Karpas-422 (cell line): Measurements from ENCODE around the gene CDH8. TPM values are rescaled to one million over a fixed set of nuclear protein-coding genes. Genes with fewer than 3 reads are reported as not detected.

ENCODE experiments used
- DNase-seq: peaks from one replicate; pipeline ENCODE4 v3.0.0-alpha.2; 2015
- H2AFZ ChIP-seq: fragments of 200-600 bp; sonication (generic); 2 replicates; pipeline ENCODE4 v1.6.1; 2014; ENCODE audit warnings: antibody characterized with exemption, low read length, mixed read lengths
- H3K27ac ChIP-seq: fragments of 200-600 bp; sonication (generic); 2 replicates; pipeline ENCODE4 v1.5.1; 2014; ENCODE audit warnings: mild to moderate bottlenecking, low read length, moderate library complexity
- H3K27me3 ChIP-seq: fragments of 200-600 bp; sonication (generic); 2 replicates; pipeline ENCODE4 v1.6.1; 2014; ENCODE audit warnings: low read length, mixed read lengths
- H3K36me3 ChIP-seq: fragments of 200-600 bp; sonication (generic); 2 replicates; pipeline ENCODE4 v1.6.1; 2014; ENCODE audit warnings: low read length, mixed read lengths; ENCODE audit not compliant: insufficient read depth
- H3K4me1 ChIP-seq: fragments of 200-600 bp; sonication (generic); 2 replicates; pipeline ENCODE4 v1.6.1; 2014; ENCODE audit warnings: mild to moderate bottlenecking, low read length, mixed read lengths
- H3K4me2 ChIP-seq: fragments of 200-600 bp; sonication (generic); 2 replicates; pipeline ENCODE4 v1.6.1; 2014; ENCODE audit warnings: low read length, low read depth, mild to moderate bottlenecking; ENCODE audit not compliant: poor library complexity, severe bottlenecking
- H3K4me3 ChIP-seq: fragments of 200-600 bp; sonication (generic); 2 replicates; pipeline ENCODE4 v1.5.1; 2014; ENCODE audit warnings: mild to moderate bottlenecking, antibody characterized with exemption, low read length, mixed read lengths
- H3K79me2 ChIP-seq: fragments of 200-600 bp; sonication (generic); 2 replicates; pipeline ENCODE4 v1.6.1; 2014; ENCODE audit warnings: mild to moderate bottlenecking, low read length, mixed read lengths
- H3K9ac ChIP-seq: fragments of 200-600 bp; sonication (generic); 2 replicates; pipeline ENCODE4 v1.6.0; 2014; ENCODE audit warnings: low read length
- H3K9me2 ChIP-seq: fragments of 200-600 bp; sonication (generic), shearing (Covaris generic); replicated peaks from 2 replicates; pipeline ENCODE4 v1.6.0; 2014; ENCODE audit warnings: mild to moderate bottlenecking, low read length, moderate library complexity; ENCODE audit not compliant: insufficient read depth
- H3K9me3 ChIP-seq: fragments of 300-700, 200-600 bp; sonication (generic); 2 replicates; pipeline ENCODE4 v1.6.1; 2014; ENCODE audit warnings: low read length, mixed read lengths
- H4K20me1 ChIP-seq: fragments of 200-600 bp; sonication (generic); 2 replicates; pipeline ENCODE4 v1.6.1; 2014; ENCODE audit warnings: mild to moderate bottlenecking, antibody characterized with exemption, low read length, low read depth; ENCODE audit not compliant: insufficient read depth
- total RNA-seq: library from RNA; depleted of rRNA; stranded (reverse); fragments of >200 nt; shearing (Covaris generic); gene quantifications from 2 replicates; pipeline ENCODE4 v1.2.3, GENCODE V29; 2014; ENCODE audit warnings: low replicate concordance

The CDH8 gene
- total RNA-seq, 1 experiment from 2014 or later: not detected

DNA sequence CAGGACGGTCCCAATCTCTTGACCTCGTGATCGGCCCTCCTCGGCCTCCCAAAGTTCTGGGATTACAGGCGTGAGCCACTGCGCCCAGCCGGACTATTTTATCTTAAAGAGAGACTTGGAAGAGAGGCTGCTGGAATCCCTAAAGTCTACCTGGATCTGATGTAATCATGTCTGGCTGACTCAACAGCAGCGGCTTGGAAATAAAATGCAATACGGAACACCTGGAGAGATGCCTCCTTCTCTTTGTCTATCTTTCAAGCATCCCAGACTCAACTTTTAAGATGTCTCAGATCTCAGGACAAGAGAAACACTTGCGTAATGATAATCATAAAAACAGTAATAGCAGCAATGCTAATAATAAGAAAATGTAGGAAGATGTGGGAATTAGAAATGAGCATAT, 95.6 kb downstream of the CDH8 start:
- H3K4me2 ChIP-seq: no peak overlapping the region
- no peak overlapping the region for H2AFZ ChIP-seq
- H3K4me3 ChIP-seq: no peak overlapping the region
- H3K9me3 ChIP-seq: 0 out of 2 replicates have a peak, but pooled peaks cover 5% of the 10 kb centered on the region
- no peaks in the 10 kb centered on the region for H4K20me1 ChIP-seq
- H3K9ac ChIP-seq: no peak overlapping the region
- DNase-seq: no peak
- H3K27me3 ChIP-seq: no peaks in the 10 kb centered on the region
- H3K36me3 ChIP-seq: no peaks in the 10 kb centered on the region
- no peaks in the 10 kb centered on the region for H3K79me2 ChIP-seq
- no peaks in the 10 kb centered on the region for H3K4me1 ChIP-seq
- no peak overlapping the region for H3K27ac ChIP-seq
- H3K9me2 ChIP-seq: no peaks in the 10 kb centered on the region

DNA sequence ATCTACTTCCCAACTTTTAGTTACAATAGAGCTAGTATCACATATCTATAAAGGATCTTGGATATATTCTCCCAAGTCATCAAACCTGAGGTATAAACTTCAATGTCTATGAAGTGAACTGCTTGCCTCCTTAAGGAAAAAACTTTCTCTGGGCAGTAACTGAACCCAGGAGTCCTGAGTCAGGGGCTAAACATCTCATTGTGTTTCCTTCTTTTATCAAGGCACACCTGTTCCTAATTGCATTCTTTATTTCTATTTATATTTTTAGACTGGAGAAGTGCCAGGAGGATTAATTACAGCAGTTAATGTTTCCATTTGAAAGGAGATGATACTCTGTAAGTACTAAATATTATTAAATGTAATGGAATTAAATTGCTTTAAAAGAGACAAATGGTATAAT, 98.6 kb downstream of the CDH8 start:
- no peaks in the 10 kb centered on the region for H3K27me3 ChIP-seq
- no peaks in the 10 kb centered on the region for H4K20me1 ChIP-seq
- no peak overlapping the region for H3K27ac ChIP-seq
- no peaks in the 10 kb centered on the region for H3K4me1 ChIP-seq
- H2AFZ ChIP-seq: no peak overlapping the region
- DNase-seq: no peak
- H3K4me2 ChIP-seq: no peak overlapping the region
- no peaks in the 10 kb centered on the region for H3K36me3 ChIP-seq
- no peaks in the 10 kb centered on the region for H3K79me2 ChIP-seq
- H3K9me2 ChIP-seq: no peaks in the 10 kb centered on the region
- no peak overlapping the region for H3K9ac ChIP-seq
- no peak overlapping the region for H3K4me3 ChIP-seq
- 0 out of 2 replicates have a peak, but pooled peaks cover 3% of the 10 kb centered on the region for H3K9me3 ChIP-seq

DNA sequence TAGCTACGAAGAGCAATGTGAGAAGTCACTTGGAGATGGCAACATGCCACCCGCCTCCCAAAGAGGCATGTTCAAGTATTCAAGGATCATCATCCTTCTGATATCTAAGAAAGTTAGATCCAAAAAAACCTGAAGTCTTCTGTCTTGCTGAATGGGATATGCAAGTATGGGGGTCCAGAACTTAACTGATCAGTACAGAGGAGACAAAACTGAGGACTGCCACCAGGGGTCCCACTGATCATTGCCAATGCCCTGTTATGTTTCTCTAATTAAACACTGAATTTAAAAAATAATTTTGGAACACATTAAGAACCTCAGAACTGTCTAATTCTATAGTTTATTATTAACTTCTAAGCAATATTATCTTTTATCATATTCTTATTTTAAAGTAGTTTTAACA, 99.7 kb downstream of the CDH8 start:
- Histone ChIP-seq H3K79me2 (no peaks in the 10 kb centered on the region), H4K20me1 (no peaks in the 10 kb centered on the region), H3K4me2 (no peak overlapping the region), H3K27me3 (no peaks in the 10 kb centered on the region), H3K27ac (no peak overlapping the region), H3K4me3 (no peak overlapping the region), H3K9ac (no peak overlapping the region), H2AFZ (no peak overlapping the region), H3K4me1 (no peaks in the 10 kb centered on the region), H3K9me3 (0 out of 2 replicates have a peak, but pooled peaks cover 3% of the 10 kb centered on the region), H3K9me2 (no peaks in the 10 kb centered on the region), H3K36me3 (no peaks in the 10 kb centered on the region)
- peak; percentile 45 for DNase-seq

DNA sequence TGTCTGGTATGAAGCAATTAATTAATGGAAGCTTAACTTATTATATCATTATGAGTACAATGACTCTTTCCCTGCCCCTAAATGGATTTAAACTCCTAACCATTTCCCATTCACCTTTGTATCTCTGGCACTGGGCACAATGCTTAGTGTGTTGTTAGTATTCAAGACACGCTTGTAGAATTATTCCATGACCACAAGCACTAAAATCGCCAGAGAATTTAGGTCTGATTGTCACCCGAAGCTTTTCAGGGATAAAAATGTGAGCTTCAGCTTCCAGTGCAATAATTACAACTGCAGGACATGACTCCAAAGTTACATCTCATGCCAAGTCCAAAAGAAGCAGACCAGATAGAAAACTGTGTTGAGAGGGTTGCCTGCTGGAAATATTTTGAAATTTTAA, 101.6 kb downstream of the CDH8 start:
- H3K4me1 ChIP-seq: no peaks in the 10 kb centered on the region
- H3K27ac ChIP-seq: no peak overlapping the region
- H3K9ac ChIP-seq: no peak overlapping the region
- H2AFZ ChIP-seq: no peak overlapping the region
- no peaks in the 10 kb centered on the region for H3K36me3 ChIP-seq
- no peak overlapping the region for H3K4me2 ChIP-seq
- H3K79me2 ChIP-seq: no peaks in the 10 kb centered on the region
- H3K9me2 ChIP-seq: no peaks in the 10 kb centered on the region
- H3K9me3 ChIP-seq: 0 out of 2 replicates have a peak, but pooled peaks cover 1% of the 10 kb centered on the region
- H4K20me1 ChIP-seq: no peaks in the 10 kb centered on the region
- no peak for DNase-seq
- H3K27me3 ChIP-seq: no peaks in the 10 kb centered on the region
- no peak overlapping the region for H3K4me3 ChIP-seq

DNA sequence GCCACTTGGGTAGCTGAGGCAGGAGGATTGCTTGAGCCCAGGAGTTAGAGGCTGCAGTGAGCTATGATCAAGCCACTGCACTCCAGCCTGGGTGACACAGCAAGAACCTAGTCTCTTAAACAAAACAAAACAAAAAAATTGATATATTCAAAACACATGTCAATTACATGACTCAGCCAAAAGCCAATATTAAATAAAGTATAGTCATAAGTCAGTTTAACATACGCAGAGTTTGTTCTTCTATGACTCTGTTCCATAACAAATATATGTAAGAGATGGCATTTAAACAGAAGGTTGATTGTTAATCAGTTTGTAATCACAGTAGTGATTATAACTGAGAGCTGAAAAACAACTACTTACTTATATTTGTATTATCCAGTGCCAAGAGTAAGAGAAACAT, 106.5 kb downstream of the CDH8 start:
- no peak overlapping the region for H3K4me2 ChIP-seq
- no peaks in the 10 kb centered on the region for H3K79me2 ChIP-seq
- H4K20me1 ChIP-seq: no peaks in the 10 kb centered on the region
- H3K9me2 ChIP-seq: no peaks in the 10 kb centered on the region
- no peaks in the 10 kb centered on the region for H3K27me3 ChIP-seq
- no peak overlapping the region for H3K9ac ChIP-seq
- no peak for DNase-seq
- no peaks in the 10 kb centered on the region for H3K4me1 ChIP-seq
- no peak overlapping the region for H2AFZ ChIP-seq
- peaks cover 2% of the 10 kb centered on the region; the same call in 1 of the 2 replicates for H3K9me3 ChIP-seq
- H3K27ac ChIP-seq: no peak overlapping the region
- no peak overlapping the region for H3K4me3 ChIP-seq
- H3K36me3 ChIP-seq: no peaks in the 10 kb centered on the region

DNA sequence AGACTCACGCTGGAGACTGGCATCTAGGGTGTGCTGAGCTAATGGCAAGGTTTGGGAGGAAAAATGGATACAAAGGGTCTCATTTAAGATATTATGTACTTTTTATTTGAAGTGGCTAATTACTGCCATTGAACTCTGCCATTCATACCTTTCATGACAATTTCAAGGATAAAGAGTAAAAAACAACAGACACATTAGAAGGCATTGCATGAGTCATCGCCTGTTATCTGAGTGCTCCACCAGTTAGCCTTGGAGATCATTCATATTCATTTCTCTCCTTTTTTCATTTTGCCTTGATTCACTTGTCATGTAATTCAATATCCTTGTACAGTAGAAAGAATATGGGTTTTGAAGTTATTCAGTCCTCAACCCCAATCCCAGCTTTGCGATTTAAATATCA, 109.5 kb downstream of the CDH8 start:
- no peak for DNase-seq

DNA sequence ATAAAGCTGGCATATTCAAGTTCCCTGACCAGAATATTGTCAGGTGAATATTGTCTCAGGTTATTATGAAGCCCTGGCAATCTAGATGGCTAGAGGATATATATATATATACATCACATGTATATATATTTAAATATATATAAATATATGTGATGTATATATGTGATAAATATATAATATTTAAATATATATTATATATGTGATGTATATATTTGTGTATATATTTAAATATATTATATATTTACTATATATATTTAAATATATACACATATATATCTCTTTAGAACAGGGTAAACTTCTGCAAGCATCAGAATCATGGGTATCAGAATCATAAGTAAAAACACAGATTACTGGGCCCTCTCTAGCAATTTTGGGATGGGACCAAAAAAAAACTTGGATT, 112.6 kb downstream of the CDH8 start:
- no peak overlapping the region for H3K27ac ChIP-seq
- no peaks in the 10 kb centered on the region for H4K20me1 ChIP-seq
- H3K4me1 ChIP-seq: no peaks in the 10 kb centered on the region
- no peaks in the 10 kb centered on the region for H3K79me2 ChIP-seq
- no peak for DNase-seq
- no peak overlapping the region for H3K4me2 ChIP-seq
- H3K9me2 ChIP-seq: no peaks in the 10 kb centered on the region
- H3K4me3 ChIP-seq: no peak overlapping the region
- peaks cover 4% of the 10 kb centered on the region; the same call in 1 of the 2 replicates for H3K9me3 ChIP-seq
- no peak overlapping the region for H2AFZ ChIP-seq
- H3K27me3 ChIP-seq: no peaks in the 10 kb centered on the region
- H3K9ac ChIP-seq: no peak overlapping the region
- no peaks in the 10 kb centered on the region for H3K36me3 ChIP-seq

More for the DNA sequence above, 109.5 kb downstream of the CDH8 start:
- Histone ChIP-seq H3K27ac (no peak overlapping the region), H3K27me3 (no peaks in the 10 kb centered on the region), H4K20me1 (no peaks in the 10 kb centered on the region), H3K79me2 (no peaks in the 10 kb centered on the region), H3K4me2 (no peak overlapping the region), H3K4me3 (no peak overlapping the region), H3K36me3 (no peaks in the 10 kb centered on the region), H3K9me2 (no peaks in the 10 kb centered on the region), H3K9ac (no peak overlapping the region), H3K4me1 (no peaks in the 10 kb centered on the region), H2AFZ (no peak overlapping the region), H3K9me3 (peaks cover 4% of the 10 kb centered on the region; the same call in 1 of the 2 replicates)

DNA sequence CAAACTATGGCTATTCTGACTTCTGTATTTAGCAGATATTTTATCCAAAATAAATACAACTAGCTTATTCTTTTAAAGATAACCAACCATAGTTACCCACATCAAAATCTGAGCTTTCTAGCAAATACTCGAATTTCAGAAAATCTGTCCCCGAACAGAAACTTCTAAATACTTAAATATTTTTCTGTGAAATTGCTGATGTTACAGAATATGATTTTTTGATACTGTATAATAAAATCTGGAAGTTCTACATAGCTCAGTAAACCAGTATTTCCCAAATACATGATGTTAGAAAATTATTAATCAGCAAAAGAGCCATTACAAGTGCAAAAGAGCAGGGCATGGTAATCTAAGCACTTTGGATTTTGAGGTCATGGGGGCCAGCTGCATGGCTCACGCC, 114.9 kb downstream of the CDH8 start:
- Histone ChIP-seq H3K4me2 (no peak overlapping the region), H3K4me3 (no peak overlapping the region), H3K9ac (no peak overlapping the region), H2AFZ (no peak overlapping the region), H3K9me3 (peaks cover 4% of the 10 kb centered on the region; the same call in 1 of the 2 replicates), H3K79me2 (no peaks in the 10 kb centered on the region), H3K36me3 (no peaks in the 10 kb centered on the region), H3K4me1 (no peaks in the 10 kb centered on the region), H3K27ac (no peak overlapping the region), H3K27me3 (no peaks in the 10 kb centered on the region), H4K20me1 (no peaks in the 10 kb centered on the region), H3K9me2 (no peaks in the 10 kb centered on the region)
- no peak for DNase-seq
